Endothelial cell (in vitro differentiated cells): Measurements from ENCODE around the gene MT1F. TPM values are rescaled to one million over a fixed set of nuclear protein-coding genes. Genes with fewer than 3 reads are reported as not detected.

Experiments used
- DNase-seq: peaks from one replicate; pipeline ENCODE4 v3.0.0; 2021; ENCODE audit warnings: low spot score
- H3K27ac Mint-ChIP-seq: one replicate; pipeline ENCODE4 v1.8.0; 2021; ENCODE audit warnings: mixed read lengths, inconsistent platforms; ENCODE audit not compliant: unreplicated experiment
- H3K27me3 Mint-ChIP-seq: one replicate; pipeline ENCODE4 v1.8.0; 2021; ENCODE audit warnings: mild to moderate bottlenecking, moderate library complexity, mixed read lengths, inconsistent platforms; ENCODE audit not compliant: unreplicated experiment
- H3K36me3 Mint-ChIP-seq: one replicate; pipeline ENCODE4 v1.8.0; 2021; ENCODE audit warnings: mild to moderate bottlenecking, low read depth, mixed read lengths, inconsistent platforms; ENCODE audit not compliant: unreplicated experiment
- H3K4me1 Mint-ChIP-seq: one replicate; pipeline ENCODE4 v1.8.0; 2021; ENCODE audit warnings: mild to moderate bottlenecking, mixed read lengths, inconsistent platforms; ENCODE audit not compliant: unreplicated experiment
- H3K4me3 Mint-ChIP-seq: one replicate; pipeline ENCODE4 v1.8.0; 2021; ENCODE audit warnings: mild to moderate bottlenecking, mixed read lengths, inconsistent platforms; ENCODE audit not compliant: unreplicated experiment
- H3K9me3 Mint-ChIP-seq: one replicate; pipeline ENCODE4 v1.8.0; 2021; ENCODE audit warnings: mixed read lengths, inconsistent platforms; ENCODE audit not compliant: unreplicated experiment
- CTCF ChIP-seq: fragments of 200-600 bp; sonication (generic); IDR thresholded peaks from one replicate; pipeline ENCODE4 v1.5.0; 2021; ENCODE audit warnings: antibody characterized with exemption; ENCODE audit not compliant: unreplicated experiment
- total RNA-seq: library from RNA; stranded (reverse); fragmentation: NEBNext Ultra II Directional; extraction: Animal tissue kit (Norgen Biotek cat#: 25700); gene quantifications from one replicate; pipeline ENCODE4 v1.2.1, GENCODE V29; 2021; ENCODE audit not compliant: unreplicated experiment

Gene MT1F
- total RNA-seq, 1 donor from 2014 or later = not detected

GRCh38 chr16:56697456-56698155 is 39.8 kb downstream of the MT1F start:
- no peak overlapping the region for H3K27ac Mint-ChIP-seq

DNA sequence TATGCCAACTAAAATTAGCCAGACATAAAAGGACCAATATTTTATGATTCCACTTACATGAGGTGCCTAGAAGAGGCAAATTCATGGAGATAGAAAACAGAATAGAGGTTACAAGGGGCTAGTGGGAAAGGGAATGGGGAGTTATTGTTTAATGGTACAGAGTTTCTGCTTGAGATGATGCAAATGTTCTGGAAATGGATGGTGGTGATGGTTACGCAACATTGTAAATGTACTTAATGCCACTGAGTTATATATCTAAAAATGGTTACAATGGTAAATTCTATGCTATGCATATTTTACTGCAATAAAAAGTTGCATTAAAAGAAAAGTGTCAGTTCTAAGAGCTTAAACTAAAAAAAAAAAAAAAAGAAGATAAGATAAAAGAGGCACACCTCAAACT is 42.4 kb downstream of the MT1F start:
- H3K27ac Mint-ChIP-seq = no peak overlapping the region
- TF ChIP-seq CTCF = no peak
- no peak for DNase-seq
- no peaks in the 10 kb centered on the region for H3K9me3 Mint-ChIP-seq
- peaks cover 5% of the 10 kb centered on the region for H3K27me3 Mint-ChIP-seq
- H3K4me1 Mint-ChIP-seq = no peaks in the 10 kb centered on the region
- no peak overlapping the region for H3K4me3 Mint-ChIP-seq
- no peaks in the 10 kb centered on the region for H3K36me3 Mint-ChIP-seq

More at GRCh38 chr16:56697456-56698155, 39.8 kb downstream of the MT1F start:
- no peaks in the 10 kb centered on the region for H3K4me1 Mint-ChIP-seq
- no peaks in the 10 kb centered on the region for H3K9me3 Mint-ChIP-seq
- no peak for TF ChIP-seq CTCF
- H3K27me3 Mint-ChIP-seq = peaks cover 3% of the 10 kb centered on the region
- H3K36me3 Mint-ChIP-seq = no peaks in the 10 kb centered on the region
- no peak for DNase-seq
- H3K4me3 Mint-ChIP-seq = no peak overlapping the region

GRCh38 chr16:56700631-56701030 is 42.9 kb downstream of the MT1F start:
- H3K27ac Mint-ChIP-seq = no peak overlapping the region
- no peaks in the 10 kb centered on the region for H3K9me3 Mint-ChIP-seq
- H3K4me3 Mint-ChIP-seq = no peak overlapping the region
- TF ChIP-seq CTCF = no peak
- H3K36me3 Mint-ChIP-seq = no peaks in the 10 kb centered on the region
- no peaks in the 10 kb centered on the region for H3K4me1 Mint-ChIP-seq
- DNase-seq = no peak
- peaks cover 5% of the 10 kb centered on the region for H3K27me3 Mint-ChIP-seq

DNA sequence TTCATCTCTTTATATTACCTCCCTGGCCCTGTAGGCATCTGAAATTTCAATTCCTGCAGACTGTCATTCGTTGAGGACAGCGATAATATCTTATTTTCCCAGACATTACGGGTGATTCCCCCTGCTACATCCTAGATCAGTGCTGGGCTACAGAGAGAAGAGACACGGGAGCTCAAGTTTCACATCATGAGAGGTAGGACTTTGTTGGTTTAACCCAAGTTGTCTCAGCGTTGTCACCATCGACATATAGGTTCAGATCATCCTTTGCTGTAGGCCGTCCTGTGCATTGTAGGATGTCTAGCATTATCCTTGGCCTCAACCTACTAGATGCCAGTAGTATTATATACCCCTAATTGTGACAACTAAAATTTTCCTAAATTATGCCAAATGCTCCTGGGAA is 43.8 kb downstream of the MT1F start:
- H3K27ac Mint-ChIP-seq = no peak overlapping the region
- no peaks in the 10 kb centered on the region for H3K4me1 Mint-ChIP-seq
- H3K4me3 Mint-ChIP-seq = no peak overlapping the region
- H3K36me3 Mint-ChIP-seq = no peaks in the 10 kb centered on the region
- peaks cover 5% of the 10 kb centered on the region for H3K27me3 Mint-ChIP-seq
- H3K9me3 Mint-ChIP-seq = no peaks in the 10 kb centered on the region
- DNase-seq = no peak
- TF ChIP-seq CTCF = no peak

DNA sequence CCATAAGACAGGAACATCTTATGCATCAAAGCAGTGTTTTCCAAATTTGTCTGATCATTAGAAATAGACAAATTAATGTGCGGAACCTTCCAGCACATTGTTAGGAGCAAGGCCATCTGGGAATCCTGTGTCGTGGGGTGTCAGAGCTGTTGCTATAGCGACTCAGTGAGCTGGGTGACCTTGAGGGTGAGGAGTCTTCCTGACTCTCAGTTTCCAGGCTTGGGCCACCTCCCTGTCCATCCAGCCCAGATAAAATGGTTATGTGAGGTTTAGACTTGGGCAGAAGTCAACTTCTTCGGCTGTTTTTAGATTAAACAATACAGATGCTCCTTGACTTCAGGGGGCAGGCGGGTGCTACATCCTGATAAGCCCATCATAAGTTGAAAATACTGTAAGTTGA is 45.1 kb downstream of the MT1F start:
- Mint-ChIP-seq H3K27me3 (peaks cover 5% of the 10 kb centered on the region), H3K27ac (no peak overlapping the region), H3K9me3 (no peaks in the 10 kb centered on the region), H3K36me3 (no peaks in the 10 kb centered on the region), H3K4me3 (no peak overlapping the region), H3K4me1 (no peaks in the 10 kb centered on the region)
- no peak for TF ChIP-seq CTCF
- no peak for DNase-seq
